GM19468 (cell line): Measurements from ENCODE around the gene MICB.

Experiments
- ATAC-seq: cut with Tn5 transposase; IDR thresholded peaks from one replicate; pipeline ENCODE4 v1.9.1; 2021; ENCODE audit warnings: mild to moderate bottlenecking, moderate library complexity, moderate number of reproducible peaks; ENCODE audit not compliant: unreplicated experiment; ENCODE audit errors: extremely low read depth

MICB gene

DNA sequence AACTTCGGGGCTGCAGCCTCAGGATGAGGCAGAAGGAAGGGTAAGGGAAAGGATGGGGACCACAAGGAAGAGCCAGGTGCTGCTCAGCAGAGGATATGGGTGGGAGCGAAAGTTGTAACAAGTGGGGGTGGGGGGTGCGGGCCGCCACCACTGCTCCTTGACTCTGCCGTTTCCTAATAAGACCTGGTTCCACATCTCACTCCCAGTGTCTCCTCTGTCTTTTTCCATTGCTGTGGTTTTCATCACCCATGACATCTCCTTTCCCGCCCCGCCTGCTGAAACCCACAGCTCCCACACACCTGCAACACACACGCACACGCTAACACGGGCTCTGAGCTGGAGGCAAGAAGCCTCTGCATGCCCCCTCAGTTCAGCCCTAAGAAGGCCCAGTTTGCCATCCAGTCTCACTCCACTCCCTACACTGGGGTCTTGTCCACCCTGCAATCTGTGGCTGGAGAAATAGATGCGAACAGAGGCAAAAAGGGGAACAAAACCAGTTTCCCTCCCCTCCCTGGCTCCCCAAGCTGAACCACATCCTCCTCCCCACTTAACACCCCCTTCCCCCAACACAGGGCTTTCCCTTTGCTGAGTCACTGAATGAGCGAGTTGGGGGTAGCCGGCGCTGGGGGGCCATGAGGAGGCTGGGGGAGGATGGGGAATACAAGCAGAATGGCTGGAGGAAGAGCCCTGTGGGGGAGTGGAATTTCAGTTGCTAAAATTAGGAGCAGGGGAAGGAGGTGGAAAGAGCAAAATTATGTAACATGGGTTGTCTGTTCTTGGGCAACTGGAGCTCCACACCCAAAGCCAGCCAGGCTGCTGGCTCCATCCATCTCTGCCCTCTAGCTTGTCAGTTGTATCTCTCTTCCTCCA lies 60.9 kb downstream of the MICB start:
- no peak for ATAC-seq

DNA sequence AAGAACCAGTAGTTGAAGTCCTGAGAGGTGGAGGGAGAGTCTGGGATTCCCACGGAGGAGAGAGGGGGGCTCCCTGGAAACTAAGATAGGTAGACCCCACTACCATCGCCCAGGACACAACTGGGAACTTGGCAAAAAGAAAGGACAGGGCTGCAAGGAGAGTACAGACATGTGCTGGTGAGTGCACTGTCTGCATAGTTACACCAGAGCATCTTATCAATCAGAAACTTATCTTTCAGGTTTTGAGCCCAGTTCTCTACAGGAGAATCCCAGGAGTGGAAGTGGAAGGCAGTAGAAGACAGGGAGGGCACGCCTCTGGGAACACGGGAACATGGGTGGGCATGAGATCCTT lies 61.6 kb downstream of the MICB start:
- ATAC-seq, result no peak

DNA sequence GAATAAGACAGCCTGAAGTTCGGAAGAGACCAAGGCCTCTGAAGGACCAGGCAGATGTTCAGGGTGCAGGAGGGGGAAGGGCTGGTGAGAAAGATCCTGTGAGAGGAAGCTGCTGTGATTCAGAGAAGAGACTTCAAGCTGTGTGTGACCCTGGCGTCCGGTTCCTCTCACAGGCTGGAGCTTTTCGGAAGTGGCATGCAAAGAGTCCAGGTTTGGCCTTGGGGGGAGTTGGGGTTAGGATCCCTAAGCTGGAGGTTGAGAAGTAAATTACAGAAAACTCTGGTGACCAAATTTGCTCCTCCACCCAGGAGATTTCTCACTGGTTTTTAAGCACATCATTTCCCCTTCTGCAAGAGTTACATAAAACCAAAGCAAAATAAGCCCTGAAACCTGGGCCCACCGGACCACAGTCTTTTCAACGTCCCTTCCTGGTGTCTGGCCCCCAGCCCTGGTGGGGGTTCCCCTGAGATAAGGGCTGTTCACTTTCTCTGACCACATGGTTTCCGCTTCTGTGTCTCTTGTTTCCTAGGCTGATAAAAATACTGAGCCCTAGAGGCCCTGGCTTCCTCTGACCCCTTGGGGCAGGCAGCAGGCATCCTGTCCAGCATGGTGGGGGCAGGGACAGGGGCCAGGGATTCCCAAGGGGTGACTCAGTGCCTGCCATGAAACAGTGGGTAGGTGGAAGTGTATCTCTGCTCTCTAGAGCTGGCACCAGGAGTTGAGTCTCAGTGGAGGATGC lies 62.2 kb downstream of the MICB start:
- ATAC-seq, result peak; percentile 51

DNA sequence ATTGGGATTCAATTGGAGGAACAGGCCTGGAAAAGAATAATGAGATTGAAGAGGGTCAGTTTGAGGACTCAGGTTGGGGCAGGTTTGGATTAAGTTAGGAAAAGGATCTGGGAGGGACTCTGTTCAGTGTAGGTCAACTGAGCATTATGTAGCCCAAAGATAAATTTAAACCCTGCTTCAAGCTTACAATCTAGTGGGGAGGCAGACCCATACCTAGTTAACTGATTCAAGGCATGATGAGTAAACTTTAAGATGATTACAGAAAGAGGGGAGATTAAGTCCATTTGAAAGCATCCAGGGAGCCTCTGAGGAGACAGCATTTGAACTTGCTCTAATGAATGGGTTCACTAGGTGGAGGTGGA lies 62.7 kb downstream of the MICB start:
- ATAC-seq, result no peak
